Panc1 (cell line): ENCODE data around the gene CRYBG3.

Source experiments
- SIN3A ChIP-seq: IDR thresholded peaks from 2 replicates; pipeline ENCODE4 v1.6.1; 2012; ENCODE audit warnings: low read depth, mild to moderate bottlenecking, low read length, moderate library complexity, borderline replicate concordance; ENCODE audit not compliant: insufficient read depth
- TF ChIP-seq, protein P1 (sequence below), 2 experiments: IDR thresholded peaks; 2 replicates each; pipeline ENCODE4 v1.6.1; 2011 to 2012; ENCODE audit warnings: low read depth in 2 of 2, control low read depth in 1 of 2, low read length in 1 of 2, mild to moderate bottlenecking in 1 of 2, moderate library complexity in 1 of 2; ENCODE audit not compliant: insufficient read depth in 1 of 2
- TF ChIP-seq, protein P2 (sequence below): fragments of 450-650 bp; IDR thresholded peaks from 2 replicates; pipeline ENCODE4 v1.5.1; 2017; ENCODE audit warnings: mild to moderate bottlenecking

DNA sequence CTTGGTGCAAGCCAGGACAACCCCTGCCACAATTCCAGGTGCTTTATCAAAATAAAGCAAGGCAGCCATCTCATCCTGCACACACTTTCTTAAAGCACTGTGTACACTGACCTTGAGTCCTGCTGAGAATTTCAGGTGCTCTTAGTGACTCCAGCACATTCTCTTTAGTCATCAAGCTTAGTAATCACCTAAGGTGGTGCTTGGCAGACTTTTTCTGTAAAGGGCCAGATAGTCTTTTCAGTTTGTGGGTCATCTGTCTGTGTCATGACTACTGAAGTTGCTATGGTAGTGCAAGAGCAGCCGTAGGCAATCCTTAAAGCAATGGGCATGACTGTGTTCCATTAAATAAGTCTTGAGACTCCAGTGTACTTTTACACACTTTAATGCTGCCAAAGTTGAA, 114.0 kb downstream of the CRYBG3 start:
- TF ChIP-seq, protein P1, sequence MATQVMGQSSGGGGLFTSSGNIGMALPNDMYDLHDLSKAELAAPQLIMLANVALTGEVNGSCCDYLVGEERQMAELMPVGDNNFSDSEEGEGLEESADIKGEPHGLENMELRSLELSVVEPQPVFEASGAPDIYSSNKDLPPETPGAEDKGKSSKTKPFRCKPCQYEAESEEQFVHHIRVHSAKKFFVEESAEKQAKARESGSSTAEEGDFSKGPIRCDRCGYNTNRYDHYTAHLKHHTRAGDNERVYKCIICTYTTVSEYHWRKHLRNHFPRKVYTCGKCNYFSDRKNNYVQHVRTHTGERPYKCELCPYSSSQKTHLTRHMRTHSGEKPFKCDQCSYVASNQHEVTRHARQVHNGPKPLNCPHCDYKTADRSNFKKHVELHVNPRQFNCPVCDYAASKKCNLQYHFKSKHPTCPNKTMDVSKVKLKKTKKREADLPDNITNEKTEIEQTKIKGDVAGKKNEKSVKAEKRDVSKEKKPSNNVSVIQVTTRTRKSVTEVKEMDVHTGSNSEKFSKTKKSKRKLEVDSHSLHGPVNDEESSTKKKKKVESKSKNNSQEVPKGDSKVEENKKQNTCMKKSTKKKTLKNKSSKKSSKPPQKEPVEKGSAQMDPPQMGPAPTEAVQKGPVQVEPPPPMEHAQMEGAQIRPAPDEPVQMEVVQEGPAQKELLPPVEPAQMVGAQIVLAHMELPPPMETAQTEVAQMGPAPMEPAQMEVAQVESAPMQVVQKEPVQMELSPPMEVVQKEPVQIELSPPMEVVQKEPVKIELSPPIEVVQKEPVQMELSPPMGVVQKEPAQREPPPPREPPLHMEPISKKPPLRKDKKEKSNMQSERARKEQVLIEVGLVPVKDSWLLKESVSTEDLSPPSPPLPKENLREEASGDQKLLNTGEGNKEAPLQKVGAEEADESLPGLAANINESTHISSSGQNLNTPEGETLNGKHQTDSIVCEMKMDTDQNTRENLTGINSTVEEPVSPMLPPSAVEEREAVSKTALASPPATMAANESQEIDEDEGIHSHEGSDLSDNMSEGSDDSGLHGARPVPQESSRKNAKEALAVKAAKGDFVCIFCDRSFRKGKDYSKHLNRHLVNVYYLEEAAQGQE (IDR thresholded peaks at IDR 0.05; ENCODE audit: insufficient read depth in 1 of 2, low read depth in 2 of 2, low read length in 1 of 2): no peak
- TF ChIP-seq, protein P2, sequence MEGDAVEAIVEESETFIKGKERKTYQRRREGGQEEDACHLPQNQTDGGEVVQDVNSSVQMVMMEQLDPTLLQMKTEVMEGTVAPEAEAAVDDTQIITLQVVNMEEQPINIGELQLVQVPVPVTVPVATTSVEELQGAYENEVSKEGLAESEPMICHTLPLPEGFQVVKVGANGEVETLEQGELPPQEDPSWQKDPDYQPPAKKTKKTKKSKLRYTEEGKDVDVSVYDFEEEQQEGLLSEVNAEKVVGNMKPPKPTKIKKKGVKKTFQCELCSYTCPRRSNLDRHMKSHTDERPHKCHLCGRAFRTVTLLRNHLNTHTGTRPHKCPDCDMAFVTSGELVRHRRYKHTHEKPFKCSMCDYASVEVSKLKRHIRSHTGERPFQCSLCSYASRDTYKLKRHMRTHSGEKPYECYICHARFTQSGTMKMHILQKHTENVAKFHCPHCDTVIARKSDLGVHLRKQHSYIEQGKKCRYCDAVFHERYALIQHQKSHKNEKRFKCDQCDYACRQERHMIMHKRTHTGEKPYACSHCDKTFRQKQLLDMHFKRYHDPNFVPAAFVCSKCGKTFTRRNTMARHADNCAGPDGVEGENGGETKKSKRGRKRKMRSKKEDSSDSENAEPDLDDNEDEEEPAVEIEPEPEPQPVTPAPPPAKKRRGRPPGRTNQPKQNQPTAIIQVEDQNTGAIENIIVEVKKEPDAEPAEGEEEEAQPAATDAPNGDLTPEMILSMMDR: no peak
- no peak for TF ChIP-seq SIN3A
